Endothelial cell of umbilical vein (primary cell): ENCODE measurements around the gene RIPK4. TPM values are rescaled to one million over a fixed set of nuclear protein-coding genes. Genes with fewer than 3 reads are reported as not detected.

ENCODE experiments used
- BruUV-seq: library from RNA; stranded (reverse); fragments of 400-500 nt; replicated peaks from 2 replicates; lab custom pipeline; 2021; lab: Mats Ljungman, UMichigan
- CTCF ChIA-PET: fragments of 300-600, 350-600 bp; sonication (Branson Sonifier 250); formaldehyde crosslinking; loops from one replicate; lab custom pipeline; 2021; ENCODE audit warnings: antibody characterized with exemption, inconsistent platforms; lab: Charles Lee
- POLR2A ChIA-PET: fragments of 300-600, 350-600 bp; sonication (Branson Sonifier 250); formaldehyde crosslinking; loops from one replicate; lab custom pipeline; 2021; ENCODE audit warnings: antibody characterized with exemption, inconsistent platforms; lab: Charles Lee
- DNase-seq: peaks from one replicate; pipeline ENCODE4 v3.0.0-alpha.2; 2011; ENCODE audit warnings: low read depth, low spot score
- FAIRE-seq: peaks from 2 replicates; lab custom pipeline; 2011; peaks lifted over from hg19 to GRCh38; lab: Jason Lieb, UNC
- H2AFZ ChIP-seq: 2 replicates; pipeline ENCODE4 v1.6.0; 2012; ENCODE audit warnings: low read depth, low read length, control low read depth, inconsistent platforms
- H3K27ac ChIP-seq: 2 replicates; pipeline ENCODE4 v1.5.1; 2011; ENCODE audit warnings: low read depth, mild to moderate bottlenecking, control low read depth, low read length, moderate library complexity; ENCODE audit not compliant: insufficient read depth
- H3K27me3 ChIP-seq, 2 experiments: 2 replicates each; pipeline versions ENCODE4 v1.6.0 to v1.6.1; 2011; ENCODE audit warnings: low read length in 2 of 2, mixed read lengths in 1 of 2; ENCODE audit not compliant: control insufficient read depth in 2 of 2, insufficient read depth in 2 of 2
- H3K36me3 ChIP-seq, 2 experiments: 2 replicates in 1 of 2; 3 replicates in 1 of 2; pipeline ENCODE4 v1.5.1; 2011; ENCODE audit warnings: low read length in 2 of 2, mild to moderate bottlenecking in 1 of 2, moderate library complexity in 1 of 2; ENCODE audit not compliant: control insufficient read depth in 2 of 2, insufficient read depth in 2 of 2; ENCODE audit errors: extremely low read depth in 1 of 2
- H3K4me1 ChIP-seq: 3 replicates; pipeline ENCODE4 v1.5.1; 2011; ENCODE audit warnings: mild to moderate bottlenecking, low read length; ENCODE audit not compliant: control insufficient read depth, insufficient read depth; ENCODE audit errors: extremely low read depth
- H3K4me2 ChIP-seq: 2 replicates; pipeline ENCODE4 v1.6.1; 2011; ENCODE audit warnings: low read length, control low read depth, mixed read lengths; ENCODE audit not compliant: insufficient read depth
- H3K4me3 ChIP-seq, 3 experiments: fragments of 200-600 bp in 1 of 3; sonication (generic), shearing (Covaris generic) in 1 of 3; replicated peaks in 1 of 3; 2 replicates each; pipeline ENCODE4 v1.5.1; 2011 to 2016; ENCODE audit warnings: control low read depth in 3 of 3, low read length in 3 of 3, mild to moderate bottlenecking in 2 of 3, inconsistent platforms in 1 of 3, low read depth in 1 of 3, moderate library complexity in 1 of 3; ENCODE audit not compliant: insufficient read depth in 1 of 3
- H3K79me2 ChIP-seq: 2 replicates; pipeline ENCODE4 v1.6.0; 2012; ENCODE audit warnings: low read length, inconsistent platforms; ENCODE audit not compliant: control insufficient read depth, insufficient read depth
- H3K9ac ChIP-seq: replicated peaks from 2 replicates; pipeline ENCODE3; 2011; ENCODE audit warnings: low read length, control low read depth; ENCODE audit not compliant: insufficient read depth; ENCODE audit errors: extremely low read depth
- H3K9me1 ChIP-seq: replicated peaks from 3 replicates; pipeline ENCODE4 v1.6.0; 2011; ENCODE audit warnings: mild to moderate bottlenecking, low read length; ENCODE audit not compliant: control insufficient read depth, insufficient read depth; ENCODE audit errors: extremely low read depth
- H3K9me3 ChIP-seq: replicated peaks from 2 replicates; pipeline ENCODE4 v1.5.1; 2012; ENCODE audit warnings: low read length, inconsistent platforms; ENCODE audit not compliant: control insufficient read depth, insufficient read depth
- H4K20me1 ChIP-seq: replicated peaks from 2 replicates; pipeline ENCODE3; 2011; ENCODE audit warnings: mild to moderate bottlenecking, low read length; ENCODE audit not compliant: control insufficient read depth, insufficient read depth; ENCODE audit errors: extremely low read depth
- CTCF ChIP-seq, 2 donors: IDR thresholded peaks; 1 replicate in 1 of 2; 2 replicates in 1 of 2; pipeline ENCODE4 v1.5.1; 2011; ENCODE audit warnings: low read length in 2 of 2, mild to moderate bottlenecking in 2 of 2, moderate library complexity in 2 of 2, control low read depth in 1 of 2, inconsistent platforms in 1 of 2, low read depth in 1 of 2; ENCODE audit not compliant: insufficient read depth in 1 of 2; ENCODE audit errors: extremely low read depth in 1 of 2
- EZH2 ChIP-seq: IDR thresholded peaks from 2 replicates; pipeline ENCODE4 v1.6.1; 2012; ENCODE audit warnings: borderline replicate concordance, low read depth, mild to moderate bottlenecking, moderate library complexity, low read length, inconsistent platforms; ENCODE audit not compliant: severe bottlenecking
- FOS ChIP-seq: IDR thresholded peaks from 2 replicates; pipeline ENCODE4 v1.6.1; 2011; ENCODE audit warnings: mild to moderate bottlenecking, low read length, moderate library complexity, borderline replicate concordance; ENCODE audit not compliant: insufficient read depth
- GATA2 ChIP-seq: IDR thresholded peaks from 2 replicates; pipeline ENCODE4 v1.7.0; 2011; ENCODE audit warnings: low read depth, mild to moderate bottlenecking, moderate library complexity, mixed read lengths, low read length; ENCODE audit not compliant: insufficient read length, insufficient read depth
- JUN ChIP-seq: IDR thresholded peaks from 2 replicates; pipeline ENCODE4 v1.6.1; 2011; ENCODE audit warnings: borderline replicate concordance, low read depth; ENCODE audit not compliant: insufficient read length, insufficient read depth
- MAX ChIP-seq: IDR thresholded peaks from 2 replicates; pipeline ENCODE4 v1.6.1; 2011; ENCODE audit not compliant: insufficient read depth, insufficient read length
- MYC ChIP-seq: IDR thresholded peaks from one replicate; pipeline ENCODE4 v1.6.1; 2011; ENCODE audit warnings: mild to moderate bottlenecking, low read depth, low read length
- POLR2A ChIP-seq: IDR thresholded peaks from 2 replicates; pipeline ENCODE4 v1.6.1; 2012; ENCODE audit warnings: low read depth, mild to moderate bottlenecking, control low read depth, low read length
- POLR2AphosphoS5 ChIP-seq: IDR thresholded peaks from 2 replicates; pipeline ENCODE4 v1.6.1; 2012; ENCODE audit warnings: low read depth, mild to moderate bottlenecking, control low read depth, low read length, moderate library complexity; ENCODE audit not compliant: insufficient read depth
- dilution Hi-C: fragments of 300-500 bp; cut with MboI; formaldehyde crosslinking; loops from one replicate; pipeline ENCODE4 v1.15.0; 2019; ENCODE audit warnings: low sequenced_read_pairs; ENCODE audit not compliant: extremely low pct_ligation_motif_present
- intact Hi-C: fragments of 100-400 bp; cut with micrococcal nuclease; formaldehyde crosslinking; loops from one replicate; pipeline ENCODE4 v1.10.0; 2022
- polyA plus RNA-seq, 4 experiments: library from polyadenylated mRNA; depleted of rRNA in 3 of 4; stranded (reverse) in 3 of 4; unstranded in 1 of 4; fragments of >200 nt; gene quantifications; 2 replicates each; pipeline versions ENCODE4 v1.2.1 to v1.2.3, GENCODE V29; 2011 to 2012; ENCODE audit warnings: missing spikeins in 1 of 4
- total RNA-seq: library from RNA; stranded (reverse); gene quantifications from 2 replicates; pipeline ENCODE4 v1.2.3, GENCODE V29; 2021

Gene RIPK4
- total and polyA plus RNA-seq, 2 donors (not counting 3 experiments of a cell fraction or from before 2014, with no cell fraction given), result not detected

- no peak overlapping the region for H3K4me3 ChIP-seq
Measured at GRCh38 chr21:41809891-41810596, 43.2 kb upstream of the RIPK4 start.

More at GRCh38 chr21:41809891-41810596, 43.2 kb upstream of the RIPK4 start:
- no peaks in the 10 kb centered on the region for H4K20me1 ChIP-seq
- H3K4me2 ChIP-seq, result no peak overlapping the region
- peaks cover 0 to 6% of the 10 kb centered on the region in 2 experiments for H3K36me3 ChIP-seq
- dilution Hi-C loops (no loop called here), intact Hi-C loops (no loop called here)
- no peaks in the 10 kb centered on the region for H3K4me1 ChIP-seq
- H3K9me1 ChIP-seq, result no peaks in the 10 kb centered on the region
- H3K27ac ChIP-seq, result no peak overlapping the region
- POLR2A ChIA-PET, result no interaction called here
- no TSS peak for BruUV-seq
- no peaks in the 10 kb centered on the region for H3K9me3 ChIP-seq
- no peak overlapping the region for H3K9ac ChIP-seq
- H2AFZ ChIP-seq, result no peak overlapping the region
- FAIRE-seq, result no peak
- CTCF ChIA-PET, result interaction anchor here (1.6 kb wide), 1 partner anchor 31 kb away, joined by 5 read pairs; no protein-coding TSS in a partner anchor
- no peaks in the 10 kb centered on the region for H3K79me2 ChIP-seq
- no peaks in the 10 kb centered on the region for H3K27me3 ChIP-seq
- no peak for TF ChIP-seq JUN
- TF ChIP-seq CTCF (IDR thresholded peaks at IDR 0.05; ENCODE audit: extremely low read depth in 1 of 2, insufficient read depth in 1 of 2, low read depth in 1 of 2, low read length in 2 of 2), result no peak
- no peak for TF ChIP-seq FOS
- no peak for TF ChIP-seq EZH2
- no peak for TF ChIP-seq GATA2
- no peak for TF ChIP-seq POLR2AphosphoS5
- no peak for TF ChIP-seq MYC
- TF ChIP-seq POLR2A, result no peak
- TF ChIP-seq MAX, result no peak
- DNase-seq, result no peak
